ENCODE results near the gene STAC3.
"Not testable (repeated sequence)": the region's sequence is repeated elsewhere in the genome, so short reads cannot be mapped to it uniquely, and the experiment has no call there.

STAC3 gene

GRCh38 chr12:57276935-57277563, 26.1 kb upstream of the STAC3 start:
- no peak for DNase-seq (ENCODE audit: low read depth)
- TF ChIP-seq, protein P1, sequence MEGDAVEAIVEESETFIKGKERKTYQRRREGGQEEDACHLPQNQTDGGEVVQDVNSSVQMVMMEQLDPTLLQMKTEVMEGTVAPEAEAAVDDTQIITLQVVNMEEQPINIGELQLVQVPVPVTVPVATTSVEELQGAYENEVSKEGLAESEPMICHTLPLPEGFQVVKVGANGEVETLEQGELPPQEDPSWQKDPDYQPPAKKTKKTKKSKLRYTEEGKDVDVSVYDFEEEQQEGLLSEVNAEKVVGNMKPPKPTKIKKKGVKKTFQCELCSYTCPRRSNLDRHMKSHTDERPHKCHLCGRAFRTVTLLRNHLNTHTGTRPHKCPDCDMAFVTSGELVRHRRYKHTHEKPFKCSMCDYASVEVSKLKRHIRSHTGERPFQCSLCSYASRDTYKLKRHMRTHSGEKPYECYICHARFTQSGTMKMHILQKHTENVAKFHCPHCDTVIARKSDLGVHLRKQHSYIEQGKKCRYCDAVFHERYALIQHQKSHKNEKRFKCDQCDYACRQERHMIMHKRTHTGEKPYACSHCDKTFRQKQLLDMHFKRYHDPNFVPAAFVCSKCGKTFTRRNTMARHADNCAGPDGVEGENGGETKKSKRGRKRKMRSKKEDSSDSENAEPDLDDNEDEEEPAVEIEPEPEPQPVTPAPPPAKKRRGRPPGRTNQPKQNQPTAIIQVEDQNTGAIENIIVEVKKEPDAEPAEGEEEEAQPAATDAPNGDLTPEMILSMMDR (IDR thresholded peaks at IDR 0.05; ENCODE audit: low read depth, low read length, missing control alignments): no peak
- H3K4me3 ChIP-seq (ENCODE audit: low read depth, low read length): no peak overlapping the region

DNA sequence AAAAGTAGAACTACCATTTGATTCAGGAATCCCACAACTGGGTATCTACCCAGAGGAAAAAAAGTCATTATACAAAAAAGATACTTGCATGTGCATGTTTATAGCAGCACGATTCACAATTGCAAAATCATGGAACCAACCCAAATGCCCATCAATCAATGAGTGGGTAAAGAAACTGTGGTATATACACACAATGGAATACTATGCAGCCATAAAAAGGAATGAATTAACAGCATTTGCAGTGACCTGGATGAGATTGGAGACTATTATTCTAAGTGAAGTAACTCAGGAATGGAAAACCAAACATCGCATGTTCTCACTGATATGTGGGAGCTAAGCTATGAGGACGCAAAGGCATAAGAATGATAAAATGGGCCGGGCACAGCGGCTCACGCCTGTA, 25.2 kb upstream of the STAC3 start:
- DNase-seq (ENCODE audit: low read depth); H3K4me3 ChIP-seq (ENCODE audit: low read depth, low read length): not testable (repeated sequence)

- TF ChIP-seq, protein P1 (IDR thresholded peaks at IDR 0.05; ENCODE audit: low read depth, low read length, missing control alignments): no peak
- DNase-seq (ENCODE audit: low read depth): no peak
- no peak overlapping the region for H3K4me3 ChIP-seq (ENCODE audit: low read depth, low read length)
These were observed 22.5 kb upstream of the STAC3 start for GRCh38 chr12:57273516-57273915.

DNA sequence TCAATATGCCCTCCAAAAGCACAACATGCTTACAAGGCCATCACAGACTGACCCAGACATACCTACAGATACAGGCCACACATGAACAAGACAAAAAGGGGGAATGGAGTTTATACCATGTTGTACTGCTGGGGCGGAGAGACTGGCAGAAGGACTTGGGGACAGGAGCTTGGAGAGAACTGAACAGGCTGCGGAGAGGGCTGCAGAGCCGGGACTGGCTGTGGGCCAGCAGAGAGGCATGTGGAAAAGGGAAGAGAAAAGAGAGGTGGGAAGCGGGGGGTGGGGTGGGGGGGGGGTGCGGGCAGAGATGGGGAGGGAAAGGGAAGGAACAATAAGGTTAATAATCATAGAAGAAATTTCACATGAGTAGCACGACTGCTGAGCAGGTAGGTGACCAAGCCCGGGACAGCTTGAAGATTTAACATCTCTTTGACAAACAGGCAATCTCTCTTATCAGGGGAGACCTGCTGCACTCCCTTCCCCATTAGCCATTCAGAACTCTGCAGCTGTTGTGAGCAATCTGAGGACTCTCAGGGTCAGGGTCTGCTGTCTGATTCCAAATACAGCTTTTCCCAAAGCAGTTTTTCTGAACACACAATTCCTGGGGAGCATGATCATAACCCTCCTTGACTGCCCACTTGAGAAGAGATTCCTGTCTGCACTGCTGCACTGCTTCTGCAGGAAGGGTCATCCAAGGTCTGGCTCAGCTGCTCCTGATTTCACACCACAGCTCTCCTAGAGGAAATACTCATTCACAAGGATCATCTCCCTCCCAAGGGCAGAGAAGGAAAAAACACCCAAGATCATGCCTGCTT, 21.6 kb upstream of the STAC3 start:
- DNase-seq (ENCODE audit: low read depth): no peak
- TF ChIP-seq, protein P1 (IDR thresholded peaks at IDR 0.05; ENCODE audit: low read depth, low read length, missing control alignments): no peak
- no peak overlapping the region for H3K4me3 ChIP-seq (ENCODE audit: low read depth, low read length)

DNA sequence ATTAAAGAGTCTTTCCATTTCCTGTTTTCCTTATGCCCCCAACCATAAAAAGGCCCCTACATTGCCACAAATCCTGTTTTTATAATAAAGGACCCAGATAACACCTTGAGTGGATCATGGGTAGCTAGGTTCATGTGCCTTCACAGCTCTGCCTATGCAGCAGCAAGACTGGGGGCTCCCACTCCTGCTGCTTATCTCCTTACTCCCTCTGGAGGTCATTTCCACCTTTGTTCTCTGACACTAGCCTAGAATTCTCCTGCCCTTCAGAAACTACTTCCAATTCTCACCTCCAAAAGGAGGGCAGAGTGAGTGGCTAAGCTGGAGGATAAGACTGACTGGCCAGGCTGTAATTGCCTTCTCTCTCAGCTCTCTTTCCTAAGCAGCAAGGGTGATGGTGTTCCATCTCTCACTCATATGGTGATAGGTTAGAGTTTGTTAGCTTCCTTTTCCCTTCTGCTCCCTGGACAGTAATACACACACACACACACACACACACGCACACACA, 20.0 kb upstream of the STAC3 start:
- TF ChIP-seq, protein P1 (IDR thresholded peaks at IDR 0.05; ENCODE audit: low read depth, low read length, missing control alignments): no peak
- H3K4me3 ChIP-seq (ENCODE audit: low read depth, low read length): no peak overlapping the region
- DNase-seq (ENCODE audit: low read depth): no peak

DNA sequence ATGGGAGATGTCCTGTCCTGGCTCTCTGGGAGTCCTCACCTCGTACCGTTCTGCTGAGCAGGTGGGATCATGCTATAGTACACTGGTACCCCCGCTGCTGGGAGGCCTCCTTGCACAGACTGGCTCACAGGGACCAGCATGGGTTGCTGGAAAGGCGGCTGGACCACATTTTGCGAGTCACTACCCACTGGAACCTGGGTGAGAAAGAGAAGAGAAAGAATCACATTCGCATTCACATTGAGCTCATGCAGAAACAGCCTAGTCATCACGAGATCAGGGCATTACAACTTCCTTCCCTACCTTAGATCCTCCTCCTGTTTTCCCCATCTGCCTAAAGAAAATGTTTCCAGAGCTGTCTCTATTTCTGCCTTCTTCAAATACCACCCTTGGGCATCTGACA, 17.3 kb upstream of the STAC3 start:
- DNase-seq (ENCODE audit: low read depth): no peak
- TF ChIP-seq, protein P1 (IDR thresholded peaks at IDR 0.05; ENCODE audit: low read depth, low read length, missing control alignments): no peak
- H3K4me3 ChIP-seq (ENCODE audit: low read depth, low read length): no peak overlapping the region

GRCh38 chr12:57266681-57267080, 15.7 kb upstream of the STAC3 start:
- no peak for DNase-seq (ENCODE audit: low read depth)
- H3K4me3 ChIP-seq (ENCODE audit: low read depth, low read length): no peak overlapping the region
- TF ChIP-seq, protein P1 (IDR thresholded peaks at IDR 0.05; ENCODE audit: low read depth, low read length, missing control alignments): no peak

All from GM12864 (cell line).